H9 (cell line): ENCODE measurements around the gene CTIF. TPM values are rescaled to one million over a fixed set of nuclear protein-coding genes. Genes with fewer than 3 reads are reported as not detected.

Source experiments
- DNase-seq: peaks from one replicate; pipeline ENCODE4 v3.0.0-alpha.2; 2017
- H2AFZ ChIP-seq: one replicate; pipeline ENCODE4 v1.6.1; 2013; ENCODE audit warnings: mild to moderate bottlenecking, low read length, control low read depth, moderate library complexity
- H2AK5ac ChIP-seq: 2 replicates; pipeline ENCODE4 v1.6.1; 2013; ENCODE audit warnings: low read length, control low read depth, mixed read lengths; ENCODE audit not compliant: insufficient read length
- H2BK120ac ChIP-seq: one replicate; pipeline ENCODE4 v1.6.1; 2013; ENCODE audit warnings: low read depth, mild to moderate bottlenecking, low read length, control low read depth, inconsistent platforms; ENCODE audit not compliant: poor library complexity, severe bottlenecking
- H2BK12ac ChIP-seq: 2 replicates; pipeline ENCODE4 v1.6.1; 2013; ENCODE audit warnings: low read length, control low read depth, mixed read lengths, low read depth; ENCODE audit not compliant: insufficient read length
- H2BK15ac ChIP-seq: 2 replicates; pipeline ENCODE4 v1.6.1; 2013; ENCODE audit warnings: low read depth, low read length, control low read depth
- H2BK20ac ChIP-seq: one replicate; pipeline ENCODE4 v1.6.1; 2013; ENCODE audit warnings: low read depth, mild to moderate bottlenecking, low read length, control low read depth, inconsistent platforms; ENCODE audit not compliant: poor library complexity, severe bottlenecking
- H2BK5ac ChIP-seq: 2 replicates; pipeline ENCODE4 v1.6.1; 2013; ENCODE audit warnings: low read length, control low read depth, mixed read lengths; ENCODE audit not compliant: insufficient read length
- H3K14ac ChIP-seq: 2 replicates; pipeline ENCODE4 v1.6.1; 2013; ENCODE audit warnings: low read length, control low read depth; ENCODE audit not compliant: insufficient read depth
- H3K18ac ChIP-seq: 2 replicates; pipeline ENCODE4 v1.6.1; 2013; ENCODE audit warnings: low read depth, mild to moderate bottlenecking, mixed read lengths, low read length, control low read depth; ENCODE audit not compliant: insufficient read length
- H3K23ac ChIP-seq: 2 replicates; pipeline ENCODE4 v1.6.1; 2013; ENCODE audit warnings: low read length, control low read depth, mixed read lengths, low read depth; ENCODE audit not compliant: insufficient read length
- H3K23me2 ChIP-seq: 2 replicates; pipeline ENCODE4 v1.6.1; 2013; ENCODE audit warnings: low read depth, mild to moderate bottlenecking, mixed read lengths, low read length, control low read depth; ENCODE audit not compliant: insufficient read length, poor library complexity, severe bottlenecking
- H3K27ac ChIP-seq: 2 replicates; pipeline ENCODE4 v1.5.1; 2013; ENCODE audit warnings: low read length, control low read depth, mixed read lengths, low read depth; ENCODE audit not compliant: insufficient read length
- H3K27me3 ChIP-seq: 2 replicates; pipeline ENCODE4 v1.6.1; 2013; ENCODE audit warnings: low read length, control low read depth, inconsistent platforms; ENCODE audit not compliant: insufficient read depth
- H3K4ac ChIP-seq: 2 replicates; pipeline ENCODE4 v1.6.1; 2013; ENCODE audit warnings: low read depth, mild to moderate bottlenecking, control low read depth, inconsistent platforms, low read length, moderate library complexity
- H3K4me1 ChIP-seq: 2 replicates; pipeline ENCODE4 v1.6.1; 2013; ENCODE audit warnings: low read length, control low read depth, inconsistent platforms; ENCODE audit not compliant: insufficient read depth
- H3K4me2 ChIP-seq: 2 replicates; pipeline ENCODE4 v1.6.1; 2013; ENCODE audit warnings: low read length, control low read depth, mixed read lengths; ENCODE audit not compliant: insufficient read length, insufficient read depth
- H3K56ac ChIP-seq: 2 replicates; pipeline ENCODE4 v1.6.1; 2013; ENCODE audit warnings: low read depth, mild to moderate bottlenecking, mixed read lengths, low read length, control low read depth; ENCODE audit not compliant: insufficient read length
- H3K79me1 ChIP-seq: 2 replicates; pipeline ENCODE4 v1.6.1; 2013; ENCODE audit warnings: low read depth, mild to moderate bottlenecking, moderate library complexity, low read length, control low read depth, inconsistent platforms; ENCODE audit not compliant: insufficient read depth, poor library complexity, severe bottlenecking
- H3K79me2 ChIP-seq: 2 replicates; pipeline ENCODE4 v1.6.1; 2013; ENCODE audit warnings: low read length, control low read depth, inconsistent platforms; ENCODE audit not compliant: insufficient read depth
- H3K9ac ChIP-seq: 2 replicates; pipeline ENCODE4 v1.6.1; 2013; ENCODE audit warnings: low read length, control low read depth, mixed read lengths; ENCODE audit not compliant: insufficient read length; ENCODE audit errors: extremely low read depth
- H3K9me3 ChIP-seq: one replicate; pipeline ENCODE4 v1.6.1; 2013; ENCODE audit warnings: low read depth, low read length, inconsistent platforms; ENCODE audit not compliant: control insufficient read depth
- H3T11ph ChIP-seq: one replicate; pipeline ENCODE4 v1.6.1; 2013; ENCODE audit warnings: mild to moderate bottlenecking, low read length, control low read depth, inconsistent platforms
- H4K20me1 ChIP-seq: one replicate; pipeline ENCODE4 v1.6.1; 2013; ENCODE audit not compliant: control insufficient read depth, insufficient read length, insufficient read depth
- H4K5ac ChIP-seq: 2 replicates; pipeline ENCODE4 v1.6.1; 2013; ENCODE audit warnings: low read depth, mild to moderate bottlenecking, mixed read lengths, low read length, control low read depth; ENCODE audit not compliant: insufficient read length
- H4K8ac ChIP-seq: replicated peaks from 2 replicates; pipeline ENCODE4 v1.6.1; 2013; ENCODE audit warnings: low read length, control low read depth, mixed read lengths, low read depth; ENCODE audit not compliant: insufficient read length
- H4K91ac ChIP-seq: 2 replicates; pipeline ENCODE4 v1.6.1; 2013; ENCODE audit warnings: low read depth, mild to moderate bottlenecking, moderate library complexity, mixed read lengths, low read length, control low read depth; ENCODE audit not compliant: insufficient read length
- H3K27ac Mint-ChIP-seq, 3 experiments: 2 replicates in 2 of 3; 3 replicates in 1 of 3; pipeline ENCODE4 v1.8.0; 2020 to 2021; ENCODE audit warnings: mixed read lengths in 3 of 3, mild to moderate bottlenecking in 1 of 3, moderate library complexity in 1 of 3
- H3K27me3 Mint-ChIP-seq: 2 replicates; pipeline ENCODE4 v1.8.0; 2021; ENCODE audit warnings: low read depth, mild to moderate bottlenecking, moderate library complexity, mixed read lengths
- H3K36me3 Mint-ChIP-seq, 3 experiments: 2 replicates in 2 of 3; 3 replicates in 1 of 3; pipeline ENCODE4 v1.8.0; 2020 to 2021; ENCODE audit warnings: low read depth in 3 of 3, mixed read lengths in 3 of 3; ENCODE audit not compliant: insufficient read depth in 1 of 3
- H3K4me1 Mint-ChIP-seq, 2 experiments: 2 replicates each; pipeline ENCODE4 v1.8.0; 2020; ENCODE audit warnings: mixed read lengths in 2 of 2
- H3K4me3 Mint-ChIP-seq, 2 experiments: 2 replicates in 1 of 2; 3 replicates in 1 of 2; pipeline ENCODE4 v1.8.0; 2020 to 2021; ENCODE audit warnings: mild to moderate bottlenecking in 2 of 2, mixed read lengths in 2 of 2, moderate library complexity in 1 of 2
- H3K9me3 Mint-ChIP-seq, 2 experiments: 2 replicates in 1 of 2; 3 replicates in 1 of 2; pipeline ENCODE4 v1.8.0; 2020; ENCODE audit warnings: mild to moderate bottlenecking in 2 of 2, mixed read lengths in 2 of 2, moderate library complexity in 1 of 2
- CTCF ChIP-seq: fragments of 200-600 bp; sonication (generic); conservative IDR thresholded peaks from 3 replicates; pipeline ENCODE4 v1.8.0; 2021; ENCODE audit warnings: antibody characterized with exemption, mild to moderate bottlenecking
- WGBS: extraction: QIAGEN DNeasy Blood & Tissue Kit; methylation state at CpG from one replicate; pipeline ENCODE4 v1.1.7; 2013; ENCODE audit warnings: missing lambda C conversion rate, low lambda C conversion rate, mixed read lengths; ENCODE audit not compliant: insufficient read length; ENCODE audit errors: extremely low coverage; 5-methylcytosine and 5-hydroxymethylcytosine counted together
- total RNA-seq: library from RNA; stranded (reverse); gene quantifications from 2 replicates; pipeline ENCODE4 v1.2.1, GENCODE V29; 2021

CTIF gene
- total RNA-seq, 1 experiment from 2014 or later, result 15.8 TPM

GRCh38 chr18:48819276-48819675 lies 280.4 kb downstream of the CTIF start:
- peak; percentile 24 for DNase-seq
- H2AFZ ChIP-seq, result no peak overlapping the region
- Mint-ChIP-seq H3K27me3 (no peaks in the 10 kb centered on the region; the same call in 1 of the 2 replicates), H3K9me3 (peaks cover 5 to 8% of the 10 kb centered on the region in 2 experiments; a peak in 3 of 5 replicates), H3K36me3 (peaks cover 0 to 9% (median 4%) of the 10 kb centered on the region in 3 experiments; a peak in 5 of 7 replicates), H3K4me3 (no peak overlapping the region), H3K4me1 (no peaks in the 10 kb centered on the region), H3K27ac (no peak overlapping the region; a peak in 1 of 7 replicates)
- TF ChIP-seq CTCF, result no peak
- H2BK5ac ChIP-seq, result no peak overlapping the region
- H4K20me1 ChIP-seq, result no peaks in the 10 kb centered on the region
- H4K91ac ChIP-seq, result no peak overlapping the region
- no peaks in the 10 kb centered on the region for H3K4me1 ChIP-seq
- no peaks in the 10 kb centered on the region for H3K79me2 ChIP-seq
- H3K14ac ChIP-seq, result no peak overlapping the region
- no peak overlapping the region for H3K9ac ChIP-seq
- H2BK20ac ChIP-seq, result no peak overlapping the region
- H3K18ac ChIP-seq, result no peak overlapping the region
- H3K27ac ChIP-seq, result no peak overlapping the region
- no peaks in the 10 kb centered on the region for H3K27me3 ChIP-seq
- H4K8ac ChIP-seq, result no peak overlapping the region
- no peak overlapping the region for H3K56ac ChIP-seq
- no peak overlapping the region for H2BK120ac ChIP-seq
- no peaks in the 10 kb centered on the region for H3K9me3 ChIP-seq
- no peak overlapping the region for H3K4ac ChIP-seq
- no peak overlapping the region for H3T11ph ChIP-seq
- no peak overlapping the region for H2BK12ac ChIP-seq
- no peak overlapping the region for H3K23ac ChIP-seq
- H3K79me1 ChIP-seq, result no peaks in the 10 kb centered on the region
- H2BK15ac ChIP-seq, result no peak overlapping the region
- WGBS, result no CpG with 5 or more reads among the region's 15 CpGs
- H4K5ac ChIP-seq, result no peak overlapping the region
- H2AK5ac ChIP-seq, result no peak overlapping the region
- no peaks in the 10 kb centered on the region for H3K23me2 ChIP-seq
- no peak overlapping the region for H3K4me2 ChIP-seq
